ENCODE measurements around the gene MME.

DNA sequence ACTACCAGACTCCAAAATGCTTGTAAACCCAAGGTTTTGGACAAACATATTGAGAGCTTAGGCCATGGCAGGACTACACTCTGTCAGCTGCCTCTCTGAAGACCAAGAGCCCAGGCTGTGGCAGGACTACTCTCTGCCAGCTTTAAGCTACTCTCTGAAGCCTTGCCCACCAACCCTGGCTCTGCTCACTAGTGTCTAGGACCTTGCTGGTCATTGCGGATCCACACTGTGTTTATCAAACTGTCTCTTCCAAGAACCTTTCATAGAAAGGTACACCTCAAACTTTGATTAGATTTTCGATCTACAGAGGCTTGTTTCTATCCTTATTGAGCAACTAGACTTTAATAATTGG is 41.9 kb upstream of the MME start:
- TF ChIP-seq ZFP3 (CRISPR knock-in tag; IDR thresholded peaks at IDR 0.05) (no peak), OSR1 (CRISPR knock-in tag; IDR thresholded peaks at IDR 0.05) (no peak), ZNF565 (CRISPR knock-in tag; conservative IDR thresholded peaks at IDR 0.05; ENCODE audit: low read depth) (no peak), TCF4 (CRISPR knock-in tag; IDR thresholded peaks at IDR 0.05; ENCODE audit: borderline replicate concordance) (no peak), ARNTL (CRISPR knock-in tag; IDR thresholded peaks at IDR 0.05; ENCODE audit: borderline replicate concordance, low read depth) (no peak), ZC3H10 (CRISPR knock-in tag; IDR thresholded peaks at IDR 0.05) (no peak), BACH2 (CRISPR knock-in tag; IDR thresholded peaks at IDR 0.05; ENCODE audit: borderline replicate concordance) (no peak), RARB (CRISPR knock-in tag; IDR thresholded peaks at IDR 0.05) (no peak)
- TF ChIP-seq, protein P1, sequence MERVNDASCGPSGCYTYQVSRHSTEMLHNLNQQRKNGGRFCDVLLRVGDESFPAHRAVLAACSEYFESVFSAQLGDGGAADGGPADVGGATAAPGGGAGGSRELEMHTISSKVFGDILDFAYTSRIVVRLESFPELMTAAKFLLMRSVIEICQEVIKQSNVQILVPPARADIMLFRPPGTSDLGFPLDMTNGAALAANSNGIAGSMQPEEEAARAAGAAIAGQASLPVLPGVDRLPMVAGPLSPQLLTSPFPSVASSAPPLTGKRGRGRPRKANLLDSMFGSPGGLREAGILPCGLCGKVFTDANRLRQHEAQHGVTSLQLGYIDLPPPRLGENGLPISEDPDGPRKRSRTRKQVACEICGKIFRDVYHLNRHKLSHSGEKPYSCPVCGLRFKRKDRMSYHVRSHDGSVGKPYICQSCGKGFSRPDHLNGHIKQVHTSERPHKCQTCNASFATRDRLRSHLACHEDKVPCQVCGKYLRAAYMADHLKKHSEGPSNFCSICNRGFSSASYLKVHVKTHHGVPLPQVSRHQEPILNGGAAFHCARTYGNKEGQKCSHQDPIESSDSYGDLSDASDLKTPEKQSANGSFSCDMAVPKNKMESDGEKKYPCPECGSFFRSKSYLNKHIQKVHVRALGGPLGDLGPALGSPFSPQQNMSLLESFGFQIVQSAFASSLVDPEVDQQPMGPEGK (CRISPR knock-in tag; IDR thresholded peaks at IDR 0.05; ENCODE audit: borderline replicate concordance): no peak
- TF ChIP-seq, protein P2, sequence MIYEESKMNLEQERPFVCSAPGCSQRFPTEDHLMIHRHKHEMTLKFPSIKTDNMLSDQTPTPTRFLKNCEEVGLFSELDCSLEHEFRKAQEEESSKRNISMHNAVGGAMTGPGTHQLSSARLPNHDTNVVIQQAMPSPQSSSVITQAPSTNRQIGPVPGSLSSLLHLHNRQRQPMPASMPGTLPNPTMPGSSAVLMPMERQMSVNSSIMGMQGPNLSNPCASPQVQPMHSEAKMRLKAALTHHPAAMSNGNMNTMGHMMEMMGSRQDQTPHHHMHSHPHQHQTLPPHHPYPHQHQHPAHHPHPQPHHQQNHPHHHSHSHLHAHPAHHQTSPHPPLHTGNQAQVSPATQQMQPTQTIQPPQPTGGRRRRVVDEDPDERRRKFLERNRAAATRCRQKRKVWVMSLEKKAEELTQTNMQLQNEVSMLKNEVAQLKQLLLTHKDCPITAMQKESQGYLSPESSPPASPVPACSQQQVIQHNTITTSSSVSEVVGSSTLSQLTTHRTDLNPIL (CRISPR knock-in tag; IDR thresholded peaks at IDR 0.05; ENCODE audit: low read depth): no peak
- TF ChIP-seq, protein P3, sequence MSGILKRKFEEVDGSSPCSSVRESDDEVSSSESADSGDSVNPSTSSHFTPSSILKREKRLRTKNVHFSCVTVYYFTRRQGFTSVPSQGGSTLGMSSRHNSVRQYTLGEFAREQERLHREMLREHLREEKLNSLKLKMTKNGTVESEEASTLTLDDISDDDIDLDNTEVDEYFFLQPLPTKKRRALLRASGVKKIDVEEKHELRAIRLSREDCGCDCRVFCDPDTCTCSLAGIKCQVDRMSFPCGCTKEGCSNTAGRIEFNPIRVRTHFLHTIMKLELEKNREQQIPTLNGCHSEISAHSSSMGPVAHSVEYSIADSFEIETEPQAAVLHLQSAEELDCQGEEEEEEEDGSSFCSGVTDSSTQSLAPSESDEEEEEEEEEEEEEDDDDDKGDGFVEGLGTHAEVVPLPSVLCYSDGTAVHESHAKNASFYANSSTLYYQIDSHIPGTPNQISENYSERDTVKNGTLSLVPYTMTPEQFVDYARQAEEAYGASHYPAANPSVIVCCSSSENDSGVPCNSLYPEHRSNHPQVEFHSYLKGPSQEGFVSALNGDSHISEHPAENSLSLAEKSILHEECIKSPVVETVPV (CRISPR knock-in tag; IDR thresholded peaks at IDR 0.05): no peak
- TF ChIP-seq, protein P4, sequence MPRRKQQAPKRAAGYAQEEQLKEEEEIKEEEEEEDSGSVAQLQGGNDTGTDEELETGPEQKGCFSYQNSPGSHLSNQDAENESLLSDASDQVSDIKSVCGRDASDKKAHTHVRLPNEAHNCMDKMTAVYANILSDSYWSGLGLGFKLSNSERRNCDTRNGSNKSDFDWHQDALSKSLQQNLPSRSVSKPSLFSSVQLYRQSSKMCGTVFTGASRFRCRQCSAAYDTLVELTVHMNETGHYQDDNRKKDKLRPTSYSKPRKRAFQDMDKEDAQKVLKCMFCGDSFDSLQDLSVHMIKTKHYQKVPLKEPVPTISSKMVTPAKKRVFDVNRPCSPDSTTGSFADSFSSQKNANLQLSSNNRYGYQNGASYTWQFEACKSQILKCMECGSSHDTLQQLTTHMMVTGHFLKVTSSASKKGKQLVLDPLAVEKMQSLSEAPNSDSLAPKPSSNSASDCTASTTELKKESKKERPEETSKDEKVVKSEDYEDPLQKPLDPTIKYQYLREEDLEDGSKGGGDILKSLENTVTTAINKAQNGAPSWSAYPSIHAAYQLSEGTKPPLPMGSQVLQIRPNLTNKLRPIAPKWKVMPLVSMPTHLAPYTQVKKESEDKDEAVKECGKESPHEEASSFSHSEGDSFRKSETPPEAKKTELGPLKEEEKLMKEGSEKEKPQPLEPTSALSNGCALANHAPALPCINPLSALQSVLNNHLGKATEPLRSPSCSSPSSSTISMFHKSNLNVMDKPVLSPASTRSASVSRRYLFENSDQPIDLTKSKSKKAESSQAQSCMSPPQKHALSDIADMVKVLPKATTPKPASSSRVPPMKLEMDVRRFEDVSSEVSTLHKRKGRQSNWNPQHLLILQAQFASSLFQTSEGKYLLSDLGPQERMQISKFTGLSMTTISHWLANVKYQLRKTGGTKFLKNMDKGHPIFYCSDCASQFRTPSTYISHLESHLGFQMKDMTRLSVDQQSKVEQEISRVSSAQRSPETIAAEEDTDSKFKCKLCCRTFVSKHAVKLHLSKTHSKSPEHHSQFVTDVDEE (CRISPR knock-in tag; IDR thresholded peaks at IDR 0.05): no peak

Data from SK-N-SH treated with all-trans-retinoic acid at 6 μM for 48 hours (cell line).